Colonic mucosa (tissue), 4 donors: Measurements from ENCODE around the gene MAEL. TPM values are rescaled to one million over a fixed set of nuclear protein-coding genes. Genes with fewer than 3 reads are reported as not detected.

ENCODE experiments used
- DNase-seq: peaks from one replicate; pipeline ENCODE4 v3.0.0-alpha.2; 2020
- H3K27ac ChIP-seq: fragments of 200-600 bp; one replicate; pipeline ENCODE4 v1.8.0; 2021
- H3K27me3 ChIP-seq: fragments of 200-600 bp; one replicate; pipeline ENCODE4 v1.8.0; 2021
- H3K36me3 ChIP-seq: fragments of 200-600 bp; one replicate; pipeline ENCODE4 v1.8.0; 2021
- H3K4me1 ChIP-seq: fragments of 200-600 bp; one replicate; pipeline ENCODE4 v1.8.0; 2021; ENCODE audit warnings: mild to moderate bottlenecking
- H3K4me3 ChIP-seq: fragments of 200-600 bp; one replicate; pipeline ENCODE4 v1.8.0; 2021
- H3K9ac ChIP-seq, 2 donors: one replicate each; pipeline ENCODE4 v1.7.0; 2013; ENCODE audit warnings: control low read depth in 2 of 2, low read depth in 2 of 2, low read length in 2 of 2
- H3K9me3 ChIP-seq: fragments of 200-600 bp; one replicate; pipeline ENCODE4 v1.8.0; 2021
- intact Hi-C: fragments of 100-400 bp; cut with DNase I; formaldehyde crosslinking; loops from one replicate; pipeline ENCODE4 v1.14.1; 2022
- total RNA-seq, 2 donors: library from RNA; stranded (reverse); fragmentation: NEBNext Ultra II Directional in 1 of 2; extraction: Animal tissue kit (Norgen Biotek cat#: 25700) in 1 of 2; gene quantifications; one replicate each; pipeline ENCODE4 v1.2.1, GENCODE V29; 2021
- TF ChIP-seq, protein P1 (sequence below): fragments of 200-600 bp; IDR thresholded peaks from one replicate; pipeline ENCODE4 v1.8.0; 2022; ENCODE audit warnings: antibody characterized with exemption, mild to moderate bottlenecking
- donor health status: healthy.
- donor health status: DM: no; HTN: no; CAD: no.
- donor health status: DM: no; HTN: no; CAD: no.

MAEL gene
- total RNA-seq, 2 donors from 2014 or later, result not detected

DNA sequence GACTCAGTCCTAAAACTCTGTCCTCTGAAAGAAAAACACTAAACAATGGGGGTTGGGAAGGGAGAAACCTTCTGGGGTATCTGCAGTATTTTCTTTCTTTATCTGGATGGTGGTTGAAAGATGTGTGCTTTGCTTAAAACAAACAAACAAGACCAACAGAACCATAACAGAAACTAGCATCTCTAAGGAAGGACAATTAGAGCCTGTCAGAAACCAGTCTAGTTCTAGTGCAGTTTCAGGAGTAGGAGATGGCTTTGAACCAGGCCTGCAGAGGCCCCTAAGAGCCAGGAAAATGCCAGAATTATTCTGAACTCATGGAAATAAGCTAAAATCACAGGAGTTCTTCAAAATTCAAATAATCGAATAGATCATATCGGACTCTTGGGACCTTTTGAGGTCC is 32.2 kb upstream of the MAEL start:
- DNase-seq, result no peak
- H3K4me3 ChIP-seq, result no peak overlapping the region
- no peaks in the 10 kb centered on the region for H3K27me3 ChIP-seq
- no peak overlapping the region for H3K9ac ChIP-seq
- no peaks in the 10 kb centered on the region for H3K9me3 ChIP-seq
- intact Hi-C loops, result no loop called here
- no peak overlapping the region for H3K27ac ChIP-seq
- H3K4me1 ChIP-seq, result no peaks in the 10 kb centered on the region
- TF ChIP-seq, protein P1, sequence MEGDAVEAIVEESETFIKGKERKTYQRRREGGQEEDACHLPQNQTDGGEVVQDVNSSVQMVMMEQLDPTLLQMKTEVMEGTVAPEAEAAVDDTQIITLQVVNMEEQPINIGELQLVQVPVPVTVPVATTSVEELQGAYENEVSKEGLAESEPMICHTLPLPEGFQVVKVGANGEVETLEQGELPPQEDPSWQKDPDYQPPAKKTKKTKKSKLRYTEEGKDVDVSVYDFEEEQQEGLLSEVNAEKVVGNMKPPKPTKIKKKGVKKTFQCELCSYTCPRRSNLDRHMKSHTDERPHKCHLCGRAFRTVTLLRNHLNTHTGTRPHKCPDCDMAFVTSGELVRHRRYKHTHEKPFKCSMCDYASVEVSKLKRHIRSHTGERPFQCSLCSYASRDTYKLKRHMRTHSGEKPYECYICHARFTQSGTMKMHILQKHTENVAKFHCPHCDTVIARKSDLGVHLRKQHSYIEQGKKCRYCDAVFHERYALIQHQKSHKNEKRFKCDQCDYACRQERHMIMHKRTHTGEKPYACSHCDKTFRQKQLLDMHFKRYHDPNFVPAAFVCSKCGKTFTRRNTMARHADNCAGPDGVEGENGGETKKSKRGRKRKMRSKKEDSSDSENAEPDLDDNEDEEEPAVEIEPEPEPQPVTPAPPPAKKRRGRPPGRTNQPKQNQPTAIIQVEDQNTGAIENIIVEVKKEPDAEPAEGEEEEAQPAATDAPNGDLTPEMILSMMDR, result no peak
- H3K36me3 ChIP-seq, result no peaks in the 10 kb centered on the region

DNA sequence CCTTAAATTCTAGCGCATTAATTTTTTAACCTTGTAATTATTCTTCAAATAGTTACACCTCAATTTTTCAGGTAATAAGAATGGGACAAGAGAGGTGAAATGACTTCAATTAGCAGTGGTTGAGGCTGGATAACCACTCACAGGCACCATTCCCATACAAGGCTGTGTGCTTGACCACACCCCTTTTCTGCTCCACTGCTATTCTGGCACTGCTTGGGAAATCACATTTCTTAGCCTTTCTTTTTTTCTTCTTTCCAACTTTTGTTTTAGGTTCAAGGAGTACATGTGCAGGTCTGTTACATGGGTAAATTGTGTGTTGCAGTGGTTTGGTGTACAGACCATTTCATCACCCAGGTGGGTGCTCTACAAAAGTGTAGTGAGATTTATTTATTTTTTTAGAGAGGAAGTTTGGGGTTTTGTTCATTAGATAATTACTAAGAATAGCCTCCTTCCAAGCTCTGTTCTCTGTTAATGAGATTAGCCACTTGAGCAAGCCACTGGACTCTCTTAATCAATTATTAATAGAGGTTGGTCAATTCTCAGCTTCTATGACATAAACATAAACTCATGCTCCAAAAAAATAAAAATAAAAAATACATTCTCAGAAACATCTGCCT is 28.1 kb upstream of the MAEL start:
- Histone ChIP-seq H3K36me3 (no peaks in the 10 kb centered on the region), H3K27ac (no peak overlapping the region), H3K9me3 (no peaks in the 10 kb centered on the region), H3K27me3 (no peaks in the 10 kb centered on the region), H3K4me3 (no peak overlapping the region), H3K4me1 (no peaks in the 10 kb centered on the region), H3K9ac (no peak overlapping the region)
- TF ChIP-seq, protein P1, result no peak
- no peak for DNase-seq
- intact Hi-C loops, result no loop called here

DNA sequence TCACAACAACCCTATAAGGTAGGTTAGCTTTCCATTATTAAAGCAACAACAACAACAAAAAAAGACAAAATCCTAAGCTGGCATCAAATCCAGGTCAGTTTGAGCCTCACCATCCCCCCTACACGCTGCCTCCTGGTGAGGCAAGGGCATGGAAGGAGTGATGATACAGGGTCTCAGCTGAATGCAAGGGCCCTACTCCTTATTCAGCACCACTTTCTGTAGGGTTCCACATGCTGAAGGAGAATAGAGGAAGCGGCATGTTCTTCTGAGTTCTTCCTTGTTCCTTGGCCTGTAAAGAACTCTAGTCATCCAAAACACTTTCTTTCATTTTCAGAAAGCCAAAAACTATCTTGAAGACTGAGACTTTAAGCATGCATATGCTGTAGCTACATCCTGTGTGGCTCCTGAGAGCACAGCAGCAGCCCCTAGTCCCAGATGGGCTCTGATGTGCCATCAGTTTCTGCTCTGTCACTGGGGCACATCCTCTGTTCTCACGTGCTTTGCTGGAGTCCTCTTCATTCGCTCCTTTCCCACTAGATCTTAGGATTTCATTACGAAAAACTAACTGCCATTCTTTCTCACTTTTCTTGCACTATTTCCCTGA is 19.9 kb upstream of the MAEL start:
- no peaks in the 10 kb centered on the region for H3K9me3 ChIP-seq
- no peaks in the 10 kb centered on the region for H3K36me3 ChIP-seq
- H3K27me3 ChIP-seq, result peaks cover 10% of the 10 kb centered on the region
- H3K9ac ChIP-seq, result no peak overlapping the region
- H3K4me1 ChIP-seq, result no peaks in the 10 kb centered on the region
- no peak overlapping the region for H3K4me3 ChIP-seq
- H3K27ac ChIP-seq, result no peak overlapping the region
- DNase-seq, result no peak
- intact Hi-C loops, result no loop called here
- TF ChIP-seq, protein P1, result no peak

DNA sequence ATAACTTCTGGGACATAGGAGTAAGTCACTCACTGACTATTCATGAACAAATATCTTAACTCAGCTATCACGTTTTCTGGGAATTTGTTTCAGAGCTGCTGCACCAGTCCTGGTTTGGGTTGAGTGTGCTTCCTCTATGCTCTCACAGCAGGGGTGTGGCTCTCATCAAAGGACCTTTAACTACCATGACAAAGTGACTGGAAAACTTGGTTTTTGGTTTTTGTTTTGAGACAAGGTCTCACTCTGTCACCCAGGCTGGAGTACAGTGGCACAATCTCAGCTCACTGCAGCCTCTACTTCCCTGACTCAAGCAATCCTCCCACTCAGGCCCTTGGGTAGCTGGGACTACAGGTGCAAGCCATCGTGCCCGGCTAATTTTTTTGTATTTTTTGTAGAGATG is 17.8 kb upstream of the MAEL start:
- H3K27me3 ChIP-seq, result peaks cover 14% of the 10 kb centered on the region
- TF ChIP-seq, protein P1, result no peak
- H3K4me1 ChIP-seq, result no peaks in the 10 kb centered on the region
- no peaks in the 10 kb centered on the region for H3K9me3 ChIP-seq
- DNase-seq, result no peak
- H3K9ac ChIP-seq, result no peak overlapping the region
- no peak overlapping the region for H3K4me3 ChIP-seq
- no peak overlapping the region for H3K27ac ChIP-seq
- intact Hi-C loops, result no loop called here
- H3K36me3 ChIP-seq, result no peaks in the 10 kb centered on the region

DNA sequence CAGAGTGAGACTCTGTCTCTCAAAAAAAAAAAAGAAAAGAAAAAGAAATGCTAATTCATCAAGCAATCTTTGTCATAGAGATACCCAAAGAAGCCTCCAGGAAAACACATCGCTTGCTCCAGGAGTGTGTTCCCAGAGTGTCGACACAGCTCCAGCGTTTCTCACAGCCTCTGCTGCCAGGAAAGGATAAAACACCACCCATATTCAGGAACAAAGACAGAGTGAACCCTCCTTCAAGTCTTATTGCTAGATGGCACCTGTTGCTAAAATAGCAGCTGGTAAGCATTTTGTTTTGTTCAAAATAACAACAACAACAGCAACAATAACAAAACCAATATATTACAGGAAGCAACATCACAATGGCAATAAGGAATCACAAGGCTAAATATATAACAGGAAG is 16.9 kb upstream of the MAEL start:
- no peaks in the 10 kb centered on the region for H3K9me3 ChIP-seq
- H3K4me3 ChIP-seq, result no peak overlapping the region
- peaks cover 14% of the 10 kb centered on the region for H3K27me3 ChIP-seq
- no peaks in the 10 kb centered on the region for H3K4me1 ChIP-seq
- intact Hi-C loops, result no loop called here
- H3K36me3 ChIP-seq, result no peaks in the 10 kb centered on the region
- no peak for DNase-seq
- no peak overlapping the region for H3K27ac ChIP-seq
- TF ChIP-seq, protein P1, result no peak
- H3K9ac ChIP-seq, result no peak overlapping the region
